ENCODE data around the gene PRPF31.

The PRPF31 gene

DNA sequence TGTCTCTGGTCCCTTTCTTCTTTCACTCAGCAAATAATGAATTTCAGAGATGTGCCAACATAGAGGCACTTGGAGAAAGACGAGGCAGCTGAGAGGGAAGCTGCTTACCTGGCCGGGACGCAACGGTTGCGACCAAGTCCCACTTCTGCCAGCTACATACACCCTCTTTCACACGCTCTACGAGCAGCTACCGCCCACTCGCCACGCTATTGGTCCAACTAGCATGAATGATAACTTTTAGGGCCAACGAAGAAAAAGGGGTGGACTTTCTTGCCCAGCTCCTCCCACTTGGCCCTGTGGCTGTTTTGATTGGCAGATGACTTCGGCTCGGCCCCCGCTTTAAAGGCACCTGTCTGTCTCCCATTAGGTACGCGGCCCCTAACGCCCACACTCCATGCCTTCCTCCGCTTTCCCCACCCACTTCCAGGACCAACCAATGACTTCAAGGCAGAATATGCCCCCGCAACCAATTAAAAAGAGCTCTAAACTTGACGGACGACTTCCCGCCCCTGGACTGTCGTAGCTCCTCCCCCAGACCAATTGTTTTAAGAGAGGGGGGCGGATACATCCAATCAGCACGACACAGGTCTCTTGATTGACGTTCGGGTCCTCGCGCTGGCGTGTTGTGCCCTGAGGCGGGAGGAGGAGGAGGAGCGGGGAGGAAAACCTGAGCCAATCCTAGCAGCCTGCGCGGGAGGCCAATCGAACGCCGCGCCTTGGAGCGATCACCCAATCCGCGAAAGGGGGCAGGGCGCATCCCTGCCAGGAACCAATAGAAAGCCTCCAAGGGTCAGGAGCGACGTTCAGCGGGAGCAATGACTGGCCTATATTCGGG, 21.5 kb downstream of the PRPF31 start:
- in situ Hi-C loops (cut with MboI; ENCODE audit: low pct_unique_long_range_greater_than_20kb, low sequenced_read_pairs): no loop called here
- DNase-seq: peak; percentile 100

DNA sequence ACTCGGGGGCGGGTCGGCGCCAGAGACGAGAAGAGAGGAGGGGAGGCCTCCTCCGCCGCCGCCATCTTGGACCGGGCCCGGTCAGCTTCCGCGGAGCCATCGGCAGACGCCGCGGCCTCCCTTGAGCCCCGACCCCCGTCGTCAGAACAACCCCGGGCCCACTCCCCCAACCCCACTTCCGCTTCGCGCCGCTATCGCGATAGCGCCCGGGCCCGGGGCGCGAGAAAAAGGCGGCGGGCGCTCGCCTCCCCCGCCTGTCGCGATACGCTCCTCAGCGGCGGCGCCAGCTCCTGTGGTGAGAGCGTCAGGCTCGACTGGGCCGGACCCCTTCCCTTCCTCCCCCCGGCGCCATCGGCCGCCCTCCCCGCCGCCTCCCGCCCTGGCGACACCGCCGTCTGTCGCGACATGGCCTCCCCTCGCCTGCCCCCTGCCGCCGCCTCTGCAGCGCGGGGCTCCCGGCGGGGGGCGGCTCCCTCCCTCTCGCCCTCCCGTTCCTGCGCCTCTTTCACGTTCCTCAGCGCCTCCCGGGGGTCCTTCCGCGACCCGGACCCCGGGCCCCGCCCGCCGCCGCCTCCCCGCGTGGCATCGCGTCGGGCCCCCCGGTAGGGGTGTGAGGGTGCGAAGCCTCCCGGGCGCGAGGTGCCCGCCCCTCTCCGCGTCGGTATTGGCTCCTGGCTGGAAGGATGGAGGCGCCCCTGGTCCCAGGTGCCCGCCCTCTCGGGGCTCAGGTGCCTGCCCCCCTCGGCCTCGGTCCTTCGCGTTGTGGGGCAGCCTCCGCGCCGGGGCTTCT, 22.3 kb downstream of the PRPF31 start, which contains the start of gene CNOT3:
CNOT3 (plus strand) TSS at position 64 of the 790 bp plus-strand sequence. CDS start 5,217 bp downstream, outside the sequence.
- DNase-seq: no peak
- in situ Hi-C loops (cut with MboI; ENCODE audit: low pct_unique_long_range_greater_than_20kb, low sequenced_read_pairs): no loop called here

DNA sequence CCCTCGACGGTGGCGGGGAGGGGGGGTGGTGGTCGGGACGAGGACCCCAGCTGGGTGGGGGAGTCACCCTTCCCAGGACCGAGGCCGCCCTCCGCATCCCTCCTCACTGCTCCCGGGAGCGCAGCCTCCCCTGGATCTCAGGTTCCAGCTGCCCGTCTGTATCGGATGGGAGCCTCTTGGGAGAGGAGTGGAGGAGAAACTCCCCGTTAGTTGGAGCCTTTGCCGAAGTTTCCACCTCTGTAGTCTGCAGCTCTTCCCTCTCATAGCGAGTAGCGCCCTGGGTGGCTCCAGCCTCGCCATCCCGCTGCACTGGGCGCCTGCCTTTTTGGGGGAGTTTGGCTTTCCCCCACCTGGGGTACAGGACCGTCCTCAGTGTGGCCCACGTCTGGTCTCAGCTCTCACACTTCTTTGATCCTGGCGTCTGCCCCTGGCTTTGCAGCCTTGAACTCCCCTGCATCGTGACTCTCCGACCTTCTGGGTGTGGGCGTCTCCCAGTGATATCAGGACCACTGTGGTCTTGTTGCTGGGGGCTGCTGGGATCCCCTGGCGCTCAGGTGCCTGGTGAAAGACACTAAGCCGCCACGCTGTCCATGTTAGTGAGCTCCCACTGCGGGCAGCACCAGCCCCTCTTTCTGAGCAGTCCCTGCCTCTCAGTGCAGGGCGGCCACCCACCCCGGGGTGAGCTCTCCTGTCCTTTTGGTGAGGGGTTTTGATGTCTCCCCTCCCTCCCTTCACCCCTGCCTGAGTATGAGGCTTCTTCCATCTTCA, 23.1 kb downstream of the PRPF31 start:
- no peak for DNase-seq
- in situ Hi-C loops (cut with MboI; ENCODE audit: low pct_unique_long_range_greater_than_20kb, low sequenced_read_pairs): no loop called here

DNA sequence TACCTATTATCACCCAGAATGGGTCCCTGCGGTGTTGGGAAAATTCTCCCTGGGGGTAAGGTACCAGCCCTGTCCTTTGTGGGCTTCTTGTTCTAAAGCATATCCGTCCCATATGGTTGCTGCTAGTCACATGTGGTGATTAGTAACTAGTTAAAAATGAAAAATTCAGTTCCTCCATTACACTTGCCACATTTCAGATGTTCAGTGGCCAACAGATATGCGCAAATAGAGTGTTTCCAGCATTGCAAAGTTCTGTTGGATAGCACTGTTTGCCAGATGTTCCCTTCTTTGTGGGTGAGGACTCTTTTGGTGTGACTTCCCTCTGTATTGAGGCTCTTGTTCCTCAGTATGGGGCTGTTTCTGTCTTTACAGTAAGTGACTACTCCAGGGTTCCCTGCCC, 25.8 kb downstream of the PRPF31 start:
- in situ Hi-C loops (cut with MboI; ENCODE audit: low pct_unique_long_range_greater_than_20kb, low sequenced_read_pairs): no loop called here

DNA sequence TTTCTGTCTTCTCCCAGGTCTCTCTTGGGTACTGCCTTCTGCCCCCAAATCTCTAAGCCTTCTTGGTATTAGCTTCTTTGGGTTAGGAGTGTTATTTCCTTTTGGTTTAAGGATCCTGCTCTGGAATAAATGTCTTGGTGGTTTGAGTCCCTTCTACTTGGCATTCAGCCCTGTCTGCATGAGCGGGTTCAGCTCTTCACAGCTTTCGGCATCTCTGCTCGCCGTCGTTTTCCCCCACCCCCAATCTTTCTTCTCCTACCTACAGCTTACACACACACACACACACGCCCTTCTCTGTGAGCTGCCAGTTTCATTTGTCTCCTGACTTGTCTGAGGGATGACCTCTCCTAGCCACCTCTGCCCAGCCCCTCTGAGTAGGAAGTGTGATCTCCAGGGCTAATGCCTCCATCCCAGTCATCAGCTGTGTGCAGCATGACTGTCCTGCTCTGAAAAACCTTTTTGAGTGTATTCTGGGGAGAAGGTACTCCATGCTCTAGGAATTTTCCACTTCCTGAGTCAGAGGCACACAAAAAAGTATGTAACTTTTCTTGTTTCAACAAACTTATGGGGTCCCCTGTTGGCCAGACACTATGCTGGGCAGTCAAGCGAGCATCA, 26.7 kb downstream of the PRPF31 start:
- in situ Hi-C loops (cut with MboI; ENCODE audit: low pct_unique_long_range_greater_than_20kb, low sequenced_read_pairs): no loop called here
- no peak for DNase-seq

More for the DNA sequence above, 25.8 kb downstream of the PRPF31 start:
- no peak for DNase-seq

DNA sequence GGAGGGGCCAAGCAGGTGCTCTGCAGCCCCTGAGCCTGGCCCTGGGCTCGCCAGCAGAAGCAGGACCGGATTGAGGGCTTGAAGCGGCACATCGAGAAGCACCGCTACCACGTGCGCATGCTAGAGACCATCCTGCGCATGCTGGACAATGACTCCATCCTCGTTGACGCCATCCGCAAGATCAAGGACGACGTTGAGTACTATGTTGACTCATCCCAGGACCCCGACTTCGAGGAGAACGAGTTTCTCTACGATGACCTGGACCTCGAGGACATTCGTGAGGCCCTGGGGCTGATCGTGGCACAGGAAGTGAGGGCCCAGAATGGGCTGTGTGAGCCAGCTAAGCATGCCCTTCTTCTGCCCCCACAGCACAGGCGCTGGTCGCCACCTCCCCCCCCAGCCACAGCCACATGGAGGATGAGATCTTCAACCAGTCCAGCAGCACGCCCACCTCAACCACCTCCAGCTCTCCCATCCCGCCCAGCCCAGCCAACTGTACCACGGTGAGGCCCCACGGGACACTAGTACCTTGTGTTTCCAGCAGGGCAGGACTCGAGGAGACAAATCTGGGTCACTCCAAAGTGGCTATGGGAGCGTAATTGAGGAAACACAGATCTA, 30.1 kb downstream of the PRPF31 start:
- in situ Hi-C loops (cut with MboI; ENCODE audit: low pct_unique_long_range_greater_than_20kb, low sequenced_read_pairs): no loop called here
- DNase-seq: no peak

DNA sequence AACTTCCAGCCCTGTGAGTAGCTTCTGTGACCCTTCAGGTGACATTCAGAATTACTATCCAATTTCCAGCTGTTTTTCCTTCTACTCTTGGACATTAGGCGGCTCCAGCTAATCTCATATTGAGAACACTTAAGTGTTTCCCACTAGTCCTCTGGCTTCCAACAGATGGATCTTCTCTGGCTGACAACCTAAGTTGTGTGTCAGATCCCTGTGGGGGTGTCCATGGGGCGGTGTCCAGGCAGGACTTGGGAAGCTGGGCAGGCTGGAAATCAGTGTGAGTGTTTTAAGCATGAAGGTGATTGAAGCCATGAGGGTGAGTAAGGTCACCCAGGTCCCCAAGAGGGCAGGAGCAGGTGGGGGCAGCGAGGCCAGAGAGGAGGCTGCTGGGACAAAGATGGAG, 32.1 kb downstream of the PRPF31 start:
- no peak for DNase-seq
- in situ Hi-C loops (cut with MboI; ENCODE audit: low pct_unique_long_range_greater_than_20kb, low sequenced_read_pairs): no loop called here

DNA sequence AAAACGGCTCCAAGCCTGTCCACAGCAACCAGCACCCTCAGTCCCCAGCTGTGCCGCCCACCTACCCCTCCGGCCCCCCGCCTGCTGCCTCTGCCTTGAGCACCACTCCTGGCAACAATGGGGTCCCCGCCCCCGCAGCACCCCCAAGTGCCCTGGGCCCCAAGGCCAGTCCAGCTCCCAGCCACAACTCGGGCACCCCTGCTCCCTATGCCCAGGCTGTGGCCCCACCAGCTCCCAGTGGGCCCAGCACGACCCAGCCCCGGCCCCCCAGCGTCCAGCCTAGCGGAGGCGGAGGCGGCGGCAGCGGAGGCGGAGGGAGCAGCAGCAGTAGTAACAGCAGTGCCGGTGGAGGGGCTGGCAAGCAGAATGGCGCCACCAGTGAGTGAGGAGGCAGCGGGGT, 32.6 kb downstream of the PRPF31 start:
- no peak for DNase-seq
- in situ Hi-C loops (cut with MboI; ENCODE audit: low pct_unique_long_range_greater_than_20kb, low sequenced_read_pairs): no loop called here

DNA sequence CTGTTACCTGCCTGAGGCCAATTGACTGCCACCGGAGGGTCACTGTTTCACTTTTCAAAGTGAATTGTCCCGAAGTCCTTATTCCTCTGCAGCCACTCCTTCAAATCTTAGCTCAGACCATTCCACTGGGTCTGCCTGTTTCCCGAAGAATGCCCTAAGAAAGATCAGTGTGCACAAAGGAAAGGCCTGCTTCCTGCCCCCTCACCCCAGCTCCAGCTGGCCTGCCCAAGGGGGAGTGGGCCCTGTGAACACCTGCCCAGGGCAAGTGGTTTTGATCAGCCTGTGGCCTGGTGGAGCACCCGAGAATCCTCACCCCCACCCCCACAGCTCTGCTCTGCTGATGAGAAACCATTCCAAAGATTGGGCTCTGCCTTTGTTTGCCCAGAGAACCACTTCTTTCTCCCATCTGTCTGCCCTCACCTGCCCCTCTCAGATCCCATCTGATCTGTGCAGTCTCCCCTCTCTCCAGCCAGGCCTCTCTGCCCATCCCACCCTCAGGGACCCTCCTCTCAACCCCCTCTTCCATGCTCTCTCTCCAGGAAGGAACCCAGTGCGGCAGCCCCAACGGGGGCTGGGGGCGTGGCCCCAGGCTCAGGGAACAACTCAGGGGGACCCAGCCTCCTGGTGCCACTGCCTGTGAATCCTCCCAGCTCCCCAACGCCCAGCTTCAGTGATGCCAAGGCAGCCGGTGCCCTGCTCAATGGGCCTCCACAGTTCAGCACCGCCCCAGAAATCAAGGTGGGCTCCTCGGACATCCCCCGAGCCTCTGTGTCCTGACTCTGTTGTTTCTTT, 33.7 kb downstream of the PRPF31 start:
- in situ Hi-C loops (cut with MboI; ENCODE audit: low pct_unique_long_range_greater_than_20kb, low sequenced_read_pairs): no loop called here
- no peak for DNase-seq

DNA sequence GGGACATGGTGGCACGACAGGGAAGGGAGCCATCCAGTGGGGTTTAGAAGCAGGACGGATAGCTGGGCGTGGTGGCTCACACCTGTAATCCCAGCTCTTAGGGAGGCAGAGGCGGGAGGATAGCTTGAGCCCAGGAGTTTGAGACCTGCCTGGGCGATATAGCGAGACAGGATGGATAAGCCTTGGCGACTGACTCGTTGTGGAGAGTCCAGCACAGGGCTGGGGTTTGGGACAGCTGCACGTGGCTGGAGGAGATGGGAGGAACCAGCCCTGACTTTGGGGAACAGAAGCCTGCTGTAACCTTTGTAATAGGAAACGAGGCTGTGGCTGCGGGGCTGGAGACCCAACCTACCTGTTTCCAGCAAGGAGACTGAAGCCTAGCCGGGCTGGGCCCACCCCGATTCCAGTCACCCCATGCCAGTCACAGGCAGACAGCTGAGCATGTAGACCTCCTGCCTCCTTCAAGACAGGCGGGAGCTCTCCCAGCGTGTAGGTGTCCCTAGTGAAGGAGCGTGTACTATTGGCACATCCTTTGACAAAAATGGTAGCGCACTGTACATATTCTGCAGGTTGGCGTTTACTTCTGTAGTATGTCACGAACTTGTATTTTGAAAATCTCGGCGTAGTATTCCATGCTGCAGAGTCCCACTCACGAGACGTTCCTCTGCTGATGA, 35.9 kb downstream of the PRPF31 start:
- in situ Hi-C loops (cut with MboI; ENCODE audit: low pct_unique_long_range_greater_than_20kb, low sequenced_read_pairs): no loop called here
- no peak for DNase-seq

DNA sequence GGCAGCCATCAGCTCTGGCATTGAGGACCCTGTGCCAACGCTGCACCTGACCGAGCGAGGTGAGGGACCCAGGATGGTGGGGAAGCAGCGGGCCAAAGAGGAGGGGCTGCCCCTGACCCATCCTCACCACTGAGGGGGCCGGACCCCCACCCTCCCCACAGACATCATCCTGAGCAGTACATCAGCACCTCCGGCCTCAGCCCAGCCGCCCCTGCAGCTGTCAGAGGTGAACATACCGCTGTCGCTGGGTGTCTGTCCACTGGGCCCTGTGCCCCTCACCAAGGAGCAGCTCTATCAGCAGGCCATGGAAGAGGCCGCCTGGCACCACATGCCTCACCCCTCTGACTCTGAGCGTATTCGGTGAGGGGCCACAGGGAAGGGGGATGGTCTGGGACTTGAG, 36.7 kb downstream of the PRPF31 start:
- in situ Hi-C loops (cut with MboI; ENCODE audit: low pct_unique_long_range_greater_than_20kb, low sequenced_read_pairs): no loop called here
- no peak for DNase-seq

DNA sequence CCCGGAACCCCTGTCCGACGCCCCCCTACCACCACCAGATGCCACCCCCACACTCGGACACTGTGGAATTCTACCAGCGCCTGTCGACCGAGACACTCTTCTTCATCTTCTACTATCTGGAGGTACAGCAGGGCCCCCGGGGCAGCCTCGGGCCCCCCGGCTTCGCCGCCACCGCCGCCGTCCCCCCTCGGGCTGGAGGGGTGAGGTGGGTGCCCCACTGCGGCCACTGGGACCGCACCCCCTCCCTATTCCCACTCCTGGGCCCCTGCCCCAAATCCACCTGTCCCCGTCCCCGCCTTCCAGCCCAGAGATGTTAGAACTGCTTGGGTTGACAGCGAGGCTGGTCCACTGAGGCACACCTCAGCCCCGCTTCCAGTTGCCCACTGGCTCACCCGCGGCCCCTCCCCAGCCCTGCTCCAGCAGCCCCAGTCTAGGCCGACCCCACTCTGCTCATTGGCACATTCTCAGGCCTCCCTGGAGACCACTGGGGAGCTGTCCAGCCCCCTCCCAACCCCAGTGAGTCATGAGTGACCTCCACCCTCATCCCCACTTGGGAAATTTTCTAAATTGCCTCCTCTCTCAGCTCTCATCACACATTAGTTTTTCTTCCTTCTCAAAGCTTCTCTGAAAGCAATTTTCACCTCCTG, 37.4 kb downstream of the PRPF31 start:
- in situ Hi-C loops (cut with MboI; ENCODE audit: low pct_unique_long_range_greater_than_20kb, low sequenced_read_pairs): no loop called here
- no peak for DNase-seq

DNA sequence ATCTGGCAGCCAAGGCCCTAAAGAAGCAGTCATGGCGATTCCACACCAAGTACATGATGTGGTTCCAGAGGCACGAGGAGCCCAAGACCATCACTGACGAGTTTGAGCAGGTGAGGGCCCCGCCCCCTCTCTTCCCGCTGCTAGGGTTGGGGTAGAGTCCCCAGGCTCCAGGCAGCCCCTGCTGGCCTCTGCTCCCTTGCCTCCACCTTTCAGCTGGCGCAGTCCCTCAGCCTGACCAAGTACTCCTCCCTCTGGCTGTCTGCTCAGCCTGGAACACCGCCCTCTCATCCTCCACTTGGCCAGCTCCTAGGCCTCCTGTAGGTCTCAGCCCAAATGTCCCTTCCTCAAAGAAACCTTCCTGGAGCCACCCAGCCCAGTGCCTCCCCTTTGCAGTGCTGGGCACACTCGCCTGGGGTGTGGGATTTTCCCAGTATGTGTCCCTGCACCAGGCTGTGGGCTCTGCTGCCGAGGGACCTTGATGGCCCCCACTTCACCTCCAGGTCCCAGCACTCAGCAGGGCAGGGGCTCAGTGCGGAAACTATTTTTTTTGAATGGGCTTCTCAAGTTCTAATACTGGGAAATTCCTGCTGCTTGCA, 38.3 kb downstream of the PRPF31 start:
- no peak for DNase-seq
- in situ Hi-C loops (cut with MboI; ENCODE audit: low pct_unique_long_range_greater_than_20kb, low sequenced_read_pairs): no loop called here

DNA sequence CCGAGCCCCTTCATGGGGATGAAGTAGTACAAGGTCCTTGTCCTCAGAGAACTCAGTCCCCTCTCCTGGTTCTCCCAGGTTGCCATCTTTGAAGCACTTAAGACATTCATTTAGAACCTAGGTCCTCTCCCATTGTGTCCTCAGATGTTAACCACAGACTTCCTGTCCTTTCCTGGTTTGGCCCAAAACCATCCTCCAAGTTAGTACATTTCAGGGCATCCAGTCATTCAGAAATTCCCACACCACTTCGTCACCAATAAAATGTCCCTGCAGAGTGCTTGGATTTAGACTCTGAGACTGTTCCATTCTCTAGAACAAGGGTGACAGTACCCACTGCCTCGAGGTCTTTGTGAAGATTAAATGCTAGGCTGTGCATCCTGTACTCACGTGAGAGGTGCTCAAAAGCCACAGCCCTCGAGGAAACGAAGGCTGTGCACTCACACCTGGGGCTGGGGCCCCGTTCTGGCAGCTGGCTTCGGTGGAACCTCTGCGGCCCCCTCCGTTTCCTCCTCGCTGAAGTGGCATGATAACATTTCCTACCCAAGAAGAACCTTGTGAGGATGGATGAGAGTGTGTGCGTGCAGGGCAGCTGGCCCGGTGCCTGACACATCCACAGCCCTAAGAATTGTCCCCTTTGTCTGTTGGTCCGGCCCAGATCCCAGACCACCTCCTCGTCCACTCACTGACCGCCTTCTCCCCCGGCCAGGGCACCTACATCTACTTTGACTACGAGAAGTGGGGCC, 39.2 kb downstream of the PRPF31 start:
- in situ Hi-C loops (cut with MboI; ENCODE audit: low pct_unique_long_range_greater_than_20kb, low sequenced_read_pairs): no loop called here
- DNase-seq: no peak

DNA sequence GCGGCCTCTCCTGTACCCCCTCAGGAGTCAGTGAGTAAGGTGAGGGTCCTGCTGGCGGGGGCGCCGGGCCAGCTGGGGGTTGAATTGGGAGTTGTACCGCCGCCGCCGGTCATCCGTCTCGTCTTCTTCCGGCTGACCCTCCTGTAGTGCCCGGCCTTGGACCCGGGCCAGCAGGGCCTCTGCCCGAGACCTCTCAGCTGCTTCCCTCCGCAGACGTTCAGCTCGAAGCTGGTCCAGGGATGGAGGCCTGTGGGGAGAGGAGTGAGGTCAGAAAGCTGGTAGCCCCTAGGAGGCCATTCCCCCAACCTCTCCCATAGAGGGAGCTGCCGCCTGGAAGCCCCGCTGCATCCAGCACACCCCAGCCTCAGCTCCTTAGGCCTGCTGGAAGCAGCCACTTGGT, 40.1 kb downstream of the PRPF31 start:
- DNase-seq: no peak
- in situ Hi-C loops (cut with MboI; ENCODE audit: low pct_unique_long_range_greater_than_20kb, low sequenced_read_pairs): no loop called here

DNA sequence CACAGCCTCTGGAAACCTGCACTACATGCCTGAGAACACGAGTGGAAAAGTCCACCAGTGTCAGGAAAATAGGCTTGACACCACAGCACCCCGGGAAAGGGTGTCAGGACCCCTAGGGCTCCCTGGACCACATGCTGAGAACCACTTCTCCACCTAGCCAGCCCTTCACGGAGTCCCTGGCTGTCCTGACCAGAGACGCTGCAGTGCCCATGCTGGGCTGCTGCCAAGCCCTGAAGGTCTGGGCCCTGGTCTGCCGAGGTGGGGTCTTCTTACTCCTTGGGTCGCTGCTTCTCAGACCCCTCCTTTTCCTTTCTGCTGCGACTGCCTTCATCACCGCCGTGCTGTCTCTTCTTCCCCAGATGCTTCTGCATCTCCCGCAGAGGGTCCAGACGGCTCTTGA, 40.9 kb downstream of the PRPF31 start:
- in situ Hi-C loops (cut with MboI; ENCODE audit: low pct_unique_long_range_greater_than_20kb, low sequenced_read_pairs): no loop called here
- no peak for DNase-seq
